Dermis microvascular lymphatic vessel endothelial cell (primary cell): ENCODE data around the gene SDSL. TPM values are rescaled to one million over a fixed set of nuclear protein-coding genes. Genes with fewer than 3 reads are reported as not detected.

Source experiments
- DNase-seq, 2 donors: peaks; one replicate each; pipeline versions ENCODE4 v3.0.0 to v3.0.0-alpha.2; 2010; ENCODE audit warnings: low read depth in 2 of 2
- total RNA-seq: library from RNA; depleted of rRNA; stranded (reverse); fragments of >200 nt; gene quantifications from 2 replicates; pipeline ENCODE4 v1.2.1, GENCODE V29; 2014

The SDSL gene
- total RNA-seq, 1 donor from 2014 or later: 3.3 TPM

GRCh38 chr12:113480336-113480971, 58.3 kb downstream of the SDSL start:
- DNase-seq: no peak

GRCh38 chr12:113482334-113482733, 60.2 kb downstream of the SDSL start:
- no peak for DNase-seq

GRCh38 chr12:113485330-113485729, 63.1 kb downstream of the SDSL start:
- no peak for DNase-seq

GRCh38 chr12:113486722-113487121, 64.5 kb downstream of the SDSL start:
- no peak for DNase-seq

Other genes starting within 250 kb of the SDSL start
- gene DDX54, start 236.9 kb upstream of the SDSL start, total RNA-seq: 32.5 and 38.8 TPM in 2 replicates
- 14.2 and 21.4 TPM in 2 replicates for gene RITA1, start 236.7 kb upstream of the SDSL start, total RNA-seq
- 5.5 and 7.2 TPM in 2 replicates for gene TPCN1, start 200.9 kb upstream of the SDSL start, total RNA-seq
- 12.6 and 15.6 TPM in 2 replicates for gene SLC8B1, start 87.3 kb upstream of the SDSL start, total RNA-seq
- 16.7 and 25.0 TPM in 2 replicates for gene PLBD2, start 63.8 kb upstream of the SDSL start, total RNA-seq
- gene SDS, start 18.5 kb upstream of the SDSL start, total RNA-seq: under 0.01 TPM in 1 of 2 replicates, not detected in the other
- gene LHX5, start 49.5 kb downstream of the SDSL start, total RNA-seq: not detected in 2 replicates